GM23248 (cell line): ENCODE data around the gene TNFSF8.

Source experiments
- EZH2 ChIP-seq: fragments of 200-600 bp; sonication (generic); IDR thresholded peaks from 2 replicates; pipeline ENCODE4 v1.6.1; 2018; ENCODE audit warnings: antibody characterized with exemption, mild to moderate bottlenecking; ENCODE audit not compliant: insufficient read depth, poor library complexity, severe bottlenecking
- EZH2phosphoT487 ChIP-seq: fragments of 200-600 bp; sonication (generic); IDR thresholded peaks from 2 replicates; pipeline ENCODE4 v1.6.1; 2018; ENCODE audit warnings: antibody characterized with exemption, moderate library complexity, mild to moderate bottlenecking, low read depth; ENCODE audit not compliant: insufficient read depth

DNA sequence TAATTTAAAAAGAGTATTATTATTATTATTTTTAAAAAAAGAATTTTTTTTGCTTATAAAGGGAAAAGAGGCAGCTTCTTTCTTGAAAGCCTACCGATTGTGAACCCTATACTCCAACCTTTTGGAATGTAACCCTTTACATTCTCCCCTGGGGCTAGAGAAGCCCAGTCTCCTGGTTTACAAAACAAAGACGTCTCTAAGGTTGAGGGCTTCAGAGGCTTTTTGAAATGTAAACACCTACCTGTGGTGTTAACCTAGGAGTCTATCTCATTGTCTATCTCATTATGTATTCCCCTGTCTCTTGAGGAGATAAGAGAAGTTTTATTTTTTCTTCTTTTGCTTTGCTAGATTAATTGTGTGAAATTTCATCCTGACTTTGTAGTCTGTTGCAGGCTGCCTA lies 4.7 kb downstream of the TNFSF8 start:
- TF ChIP-seq EZH2 (no peak), EZH2phosphoT487 (no peak)
